Measurements from ENCODE around the gene TSSK6.
"Not testable (repeated sequence)": the region's sequence is repeated elsewhere in the genome, so short reads cannot be mapped to it uniquely, and the experiment has no call there.

The TSSK6 gene

GRCh38 chr19:19475849-19476828, 39.2 kb downstream of the TSSK6 start:
- ATAC-seq = no peak
- H3K36me3 Mint-ChIP-seq = peaks cover 22% of the 10 kb centered on the region
- H3K27ac Mint-ChIP-seq = peak overlapping the region; percentile 77
- H3K27me3 Mint-ChIP-seq = no peaks in the 10 kb centered on the region
- H3K4me1 Mint-ChIP-seq = peaks cover 84% of the 10 kb centered on the region
- no peaks in the 10 kb centered on the region for H3K9me3 Mint-ChIP-seq
- H3K4me3 Mint-ChIP-seq = no peak overlapping the region

- H3K27ac Mint-ChIP-seq = peak overlapping the region; percentile 77
- peaks cover 22% of the 10 kb centered on the region for H3K36me3 Mint-ChIP-seq
- H3K27me3 Mint-ChIP-seq = no peaks in the 10 kb centered on the region
- no peak overlapping the region for H3K4me3 Mint-ChIP-seq
- no peaks in the 10 kb centered on the region for H3K9me3 Mint-ChIP-seq
- H3K4me1 Mint-ChIP-seq = peaks cover 84% of the 10 kb centered on the region
- no peak for ATAC-seq
Observed at GRCh38 chr19:19475015-19475765, 40.2 kb downstream of the TSSK6 start.

GRCh38 chr19:19472106-19472505, 43.2 kb downstream of the TSSK6 start:
- H3K27ac Mint-ChIP-seq = peak overlapping the region; percentile 77
- peaks cover 69% of the 10 kb centered on the region for H3K4me1 Mint-ChIP-seq
- not testable (repeated sequence) for ATAC-seq, H3K27me3 Mint-ChIP-seq, H3K9me3 Mint-ChIP-seq
- peaks cover 42% of the 10 kb centered on the region for H3K36me3 Mint-ChIP-seq
- peak overlapping the region; percentile 34 for H3K4me3 Mint-ChIP-seq

GRCh38 chr19:19471682-19472081, 43.7 kb downstream of the TSSK6 start:
- H3K36me3 Mint-ChIP-seq = peaks cover 47% of the 10 kb centered on the region

GRCh38 chr19:19470579-19470978, 44.8 kb downstream of the TSSK6 start:
- no peaks in the 10 kb centered on the region for H3K27me3 Mint-ChIP-seq
- peak overlapping the region; percentile 77 for H3K27ac Mint-ChIP-seq
- H3K4me1 Mint-ChIP-seq = peaks cover 61% of the 10 kb centered on the region
- H3K4me3 Mint-ChIP-seq = no peak overlapping the region
- H3K9me3 Mint-ChIP-seq = peaks cover 8% of the 10 kb centered on the region
- no peak for ATAC-seq
- peaks cover 49% of the 10 kb centered on the region for H3K36me3 Mint-ChIP-seq

More at GRCh38 chr19:19471682-19472081, 43.7 kb downstream of the TSSK6 start:
- Mint-ChIP-seq H3K9me3 (peaks cover 5% of the 10 kb centered on the region), H3K27ac (peak overlapping the region; percentile 77), H3K4me1 (peaks cover 65% of the 10 kb centered on the region), H3K4me3 (peak overlapping the region; percentile 34), H3K27me3 (no peaks in the 10 kb centered on the region)
- peak; percentile 65 for ATAC-seq

- Mint-ChIP-seq H3K27me3 (no peaks in the 10 kb centered on the region), H3K4me3 (no peak overlapping the region), H3K27ac (no peak overlapping the region), H3K4me1 (peaks cover 61% of the 10 kb centered on the region), H3K36me3 (peaks cover 56% of the 10 kb centered on the region), H3K9me3 (peaks cover 8% of the 10 kb centered on the region)
- no peak for ATAC-seq
Observed at GRCh38 chr19:19468424-19469050, 46.8 kb downstream of the TSSK6 start.

GRCh38 chr19:19466201-19466600, 49.1 kb downstream of the TSSK6 start:
- no peak overlapping the region for H3K4me3 Mint-ChIP-seq
- no peak for ATAC-seq
- peaks cover 8% of the 10 kb centered on the region for H3K9me3 Mint-ChIP-seq
- peaks cover 61% of the 10 kb centered on the region for H3K4me1 Mint-ChIP-seq
- H3K27me3 Mint-ChIP-seq = no peaks in the 10 kb centered on the region
- H3K27ac Mint-ChIP-seq = no peak overlapping the region
- peaks cover 56% of the 10 kb centered on the region for H3K36me3 Mint-ChIP-seq

GRCh38 chr19:19465436-19466070, 49.8 kb downstream of the TSSK6 start:
- peaks cover 56% of the 10 kb centered on the region for H3K36me3 Mint-ChIP-seq
- no peak overlapping the region for H3K4me3 Mint-ChIP-seq
- H3K27ac Mint-ChIP-seq = peak overlapping the region; percentile 89
- no peak for ATAC-seq
- peaks cover 8% of the 10 kb centered on the region for H3K9me3 Mint-ChIP-seq
- H3K27me3 Mint-ChIP-seq = no peaks in the 10 kb centered on the region
- H3K4me1 Mint-ChIP-seq = peaks cover 61% of the 10 kb centered on the region

- Mint-ChIP-seq H3K36me3 (peaks cover 55% of the 10 kb centered on the region), H3K27ac (peak overlapping the region; percentile 89), H3K9me3 (peaks cover 8% of the 10 kb centered on the region), H3K4me1 (peaks cover 66% of the 10 kb centered on the region), H3K27me3 (no peaks in the 10 kb centered on the region), H3K4me3 (no peak overlapping the region)
- ATAC-seq = no peak
Observed at GRCh38 chr19:19464339-19465098, 50.8 kb downstream of the TSSK6 start.
